Head of caudate nucleus (tissue), 42 donors: ENCODE measurements around the gene ATP6V1E1.

Experiments used
- DNase-seq, 42 donors: peaks; one replicate each; pipeline versions ENCODE4 v3.0.0 to v3.0.0-alpha.2; 2020 to 2021; ENCODE audit warnings: mixed read lengths in 7 of 42
- intact Hi-C: fragments of 100-400 bp; cut with DNase I; formaldehyde crosslinking; loops from one replicate; pipeline ENCODE4 v1.15.0; 2022

ATP6V1E1 gene

DNA sequence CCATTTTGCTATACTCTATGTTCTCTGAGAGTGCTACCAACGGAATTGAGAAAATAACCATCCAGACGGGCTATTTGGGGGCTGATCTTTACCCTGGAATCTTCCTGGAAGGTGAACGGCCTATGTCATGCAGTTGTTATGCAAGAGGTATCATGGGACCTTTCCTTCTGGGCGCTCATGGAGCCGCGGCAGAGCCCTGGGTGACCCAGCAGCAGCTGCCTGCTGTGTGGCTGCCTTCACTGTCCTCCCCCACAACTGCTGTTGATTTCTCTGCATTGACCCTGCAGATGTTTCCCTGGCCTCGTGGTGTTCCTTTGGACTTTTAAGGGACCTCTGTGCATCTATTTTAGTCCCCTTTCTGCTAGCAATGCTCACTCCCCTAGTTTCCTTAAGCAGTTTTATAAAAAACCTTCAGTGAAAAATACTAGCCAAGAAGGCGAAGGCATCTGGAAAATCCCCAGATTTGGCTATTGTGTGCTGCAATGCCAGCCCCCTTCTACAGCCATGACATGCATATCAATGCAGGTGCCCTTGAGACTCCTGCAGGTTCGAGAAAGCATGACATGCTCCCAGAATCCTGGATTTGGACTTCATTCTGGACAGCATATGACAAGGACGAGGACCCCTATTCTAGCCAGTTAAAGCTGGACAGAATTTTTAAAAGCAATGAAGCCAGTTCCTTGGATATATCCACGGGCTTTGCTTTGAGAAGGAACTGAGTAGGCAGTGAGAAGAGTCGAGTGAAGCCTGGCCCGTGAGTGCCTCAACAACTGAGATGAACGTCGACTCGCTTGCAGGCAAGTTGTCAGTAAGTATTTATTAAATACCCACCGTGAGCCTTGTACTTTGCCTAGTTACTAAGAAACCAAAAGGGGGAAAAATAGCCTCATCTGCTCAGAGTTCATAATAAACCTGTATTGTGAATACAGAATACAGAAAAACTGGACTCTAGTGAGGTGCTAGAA, 65.4 kb downstream of the ATP6V1E1 start, which contains the start of gene SLC25A18:
Gene SLC25A18, plus strand, starts transcription at position 593 of the 965 bp plus-strand sequence. CDS start 16,447 bp downstream, outside the sequence.
- DNase-seq, result peak in 32 of 42 donors; percentile 29 to 86 (median 52)
- intact Hi-C loops, result loop anchor here (2.0 kb wide), 1 partner anchor 76 kb away; the partner anchor contains the start of gene BCL2L13

DNA sequence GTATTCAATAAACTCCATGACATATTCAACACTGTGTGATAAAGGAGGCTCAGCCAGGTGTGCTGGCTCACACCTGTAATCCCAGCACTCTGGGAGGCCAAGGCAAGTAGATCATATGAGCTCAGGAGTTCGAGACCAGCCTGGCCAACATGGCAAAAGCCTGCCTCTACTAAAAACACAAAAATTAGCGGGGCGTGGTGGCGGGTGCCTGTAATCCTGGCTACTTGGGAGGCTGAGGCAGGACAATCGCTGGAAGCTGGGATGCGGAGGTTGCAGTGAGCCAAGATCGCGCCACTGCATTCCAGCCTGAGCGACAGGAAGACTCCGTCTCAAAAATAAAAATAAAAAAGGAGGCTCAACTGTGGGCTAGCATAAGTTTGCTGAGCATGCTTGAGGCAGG, 69.4 kb downstream of the ATP6V1E1 start:
- intact Hi-C loops, result no loop called here
- peak in 3 of 42 donors; percentile 6 to 24 (median 10) for DNase-seq

DNA sequence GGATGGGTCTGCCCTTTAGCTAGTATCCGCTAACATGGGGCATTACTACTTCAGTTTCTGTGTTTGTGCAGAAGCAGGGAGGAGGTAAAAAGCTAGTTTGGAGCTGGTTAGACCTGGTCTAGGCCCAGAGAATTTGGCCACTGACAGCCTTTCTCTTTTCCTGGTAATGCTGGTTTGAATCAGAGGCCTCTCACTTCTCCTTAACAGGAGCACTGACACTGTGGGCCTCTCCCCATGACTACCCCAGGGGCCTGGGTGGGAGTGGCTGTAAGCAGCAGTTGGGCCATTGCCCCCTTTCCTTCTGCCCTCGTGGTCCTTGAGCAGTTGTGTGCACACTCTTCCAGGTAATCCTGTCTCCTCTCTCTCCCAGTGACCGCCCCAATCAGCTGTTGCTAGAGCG, 73.7 kb downstream of the ATP6V1E1 start:
- intact Hi-C loops, result no loop called here
- DNase-seq, result peak in 1 of 42 donors; percentile 5

DNA sequence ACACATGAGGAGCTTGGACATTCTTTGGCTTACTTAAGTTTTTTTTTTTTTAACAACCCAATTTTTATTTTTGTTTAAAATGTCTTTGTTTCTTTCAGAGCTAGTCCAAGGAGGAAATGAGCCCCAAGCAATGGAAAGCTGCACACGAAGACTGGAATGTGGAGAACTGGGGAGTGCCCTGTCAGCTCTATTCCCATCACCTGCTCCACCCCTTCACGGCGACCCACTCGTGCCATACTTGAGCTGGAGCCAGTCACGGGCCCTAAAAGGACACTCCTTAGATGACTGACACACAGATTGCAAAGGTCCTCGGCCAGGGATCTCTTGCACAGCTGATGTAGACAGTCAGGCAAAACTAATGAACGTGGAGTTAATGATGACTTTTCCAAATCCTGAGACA, 75.8 kb downstream of the ATP6V1E1 start:
- intact Hi-C loops, result no loop called here
- DNase-seq, result peak in 2 of 42 donors; percentile 7 to 33

DNA sequence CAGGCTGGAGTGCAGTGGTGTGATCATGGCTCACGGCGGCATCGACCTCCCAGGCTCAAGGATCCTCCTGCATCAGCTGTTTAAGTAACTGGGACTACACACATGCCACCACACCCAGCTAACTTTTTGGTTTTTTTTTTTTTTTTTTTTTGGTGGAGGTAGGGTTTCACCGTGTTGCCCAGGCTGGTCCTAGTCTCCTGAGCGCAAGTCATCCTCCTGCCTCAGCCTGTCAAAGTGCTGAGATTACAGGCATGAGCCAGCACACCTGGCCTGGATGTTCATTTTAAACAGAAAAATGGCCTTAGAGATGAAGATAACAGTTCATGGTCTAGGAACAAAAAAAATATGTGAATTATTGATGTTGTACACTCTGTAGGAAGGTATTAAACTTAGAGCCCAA, 78.9 kb downstream of the ATP6V1E1 start:
- intact Hi-C loops, result no loop called here
- peak in 1 of 42 donors; percentile 19 for DNase-seq

DNA sequence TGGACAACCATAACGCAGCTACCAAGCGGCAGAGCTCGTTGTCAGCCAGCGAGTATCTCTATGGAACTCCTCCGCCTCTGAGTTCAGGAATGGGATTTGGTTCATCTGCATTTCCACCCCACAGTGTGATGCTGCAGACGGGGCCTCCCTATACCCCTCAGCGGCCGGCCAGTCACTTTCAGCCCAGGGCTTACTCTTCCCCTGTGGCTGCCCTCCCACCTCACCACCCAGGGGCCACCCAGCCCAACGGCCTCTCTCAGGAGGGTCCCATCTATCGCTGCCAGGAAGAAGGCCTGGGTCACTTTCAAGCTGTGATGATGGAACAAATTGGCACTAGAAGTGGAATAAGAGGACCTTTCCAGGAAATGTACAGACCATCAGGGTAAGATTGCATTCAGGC, 79.4 kb downstream of the ATP6V1E1 start:
- DNase-seq, result no peak
- intact Hi-C loops, result no loop called here

DNA sequence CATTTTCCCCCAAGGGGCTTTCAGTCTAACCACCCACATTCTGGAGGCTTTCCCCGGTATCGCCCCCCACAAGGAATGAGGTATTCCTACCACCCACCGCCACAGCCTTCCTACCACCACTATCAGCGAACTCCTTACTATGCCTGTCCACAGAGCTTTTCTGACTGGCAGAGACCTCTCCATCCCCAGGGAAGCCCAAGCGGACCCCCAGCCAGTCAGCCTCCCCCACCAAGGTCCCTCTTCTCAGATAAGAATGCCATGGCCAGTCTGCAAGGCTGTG, 79.9 kb downstream of the ATP6V1E1 start:
- intact Hi-C loops, result no loop called here
- DNase-seq, result no peak

DNA sequence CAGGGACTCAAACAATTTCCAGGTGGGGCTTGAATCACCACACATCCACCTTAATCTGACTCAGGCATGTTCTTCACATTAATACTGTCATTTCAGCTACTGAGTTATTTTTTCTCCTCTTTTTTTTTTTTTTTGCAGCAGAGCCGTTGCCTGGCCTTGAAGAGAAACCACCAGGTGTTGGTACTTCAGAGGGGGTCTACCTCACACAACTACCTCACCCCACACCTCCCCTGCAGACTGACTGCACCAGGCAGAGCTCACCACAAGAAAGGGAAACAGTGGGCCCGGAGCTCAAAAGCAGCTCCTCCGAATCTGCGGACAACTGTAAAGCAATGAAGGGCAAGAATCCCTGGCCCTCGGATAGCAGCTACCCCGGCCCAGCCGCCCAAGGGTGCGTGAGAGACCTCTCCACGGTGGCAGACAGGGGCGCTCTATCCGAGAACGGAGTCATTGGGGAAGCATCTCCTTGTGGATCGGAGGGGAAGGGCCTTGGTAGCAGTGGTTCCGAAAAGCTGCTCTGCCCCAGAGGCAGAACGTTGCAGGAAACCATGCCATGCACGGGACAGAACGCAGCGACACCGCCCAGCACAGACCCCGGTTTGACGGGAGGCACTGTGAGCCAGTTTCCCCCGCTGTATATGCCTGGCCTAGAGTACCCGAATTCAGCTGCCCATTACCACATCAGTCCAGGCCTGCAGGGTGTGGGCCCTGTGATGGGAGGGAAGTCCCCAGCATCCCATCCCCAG, 80.4 kb downstream of the ATP6V1E1 start:
- DNase-seq, result no peak
- intact Hi-C loops, result no loop called here

DNA sequence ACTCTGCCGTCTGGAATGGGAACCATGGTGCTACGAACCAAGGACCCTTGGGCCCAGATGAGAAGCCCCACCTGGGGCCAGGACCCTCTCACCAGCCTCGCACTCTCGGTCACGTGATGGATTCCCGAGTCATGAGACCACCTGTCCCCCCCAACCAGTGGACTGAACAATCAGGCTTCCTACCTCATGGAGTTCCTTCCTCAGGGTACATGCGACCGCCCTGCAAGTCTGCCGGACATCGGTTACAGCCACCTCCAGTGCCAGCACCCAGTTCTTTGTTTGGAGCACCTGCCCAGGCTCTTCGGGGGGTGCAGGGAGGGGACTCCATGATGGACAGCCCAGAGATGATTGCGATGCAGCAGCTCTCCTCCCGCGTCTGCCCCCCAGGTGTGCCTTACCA, 86.1 kb downstream of the ATP6V1E1 start:
- DNase-seq, result no peak
- intact Hi-C loops, result no loop called here
